D721Med (cell line): ENCODE data around the gene STAT3.
"Not testable (repeated sequence)": the region's sequence is repeated elsewhere in the genome, so short reads cannot be mapped to it uniquely, and the experiment has no call there.

Experiments used
- DNase-seq: peaks from one replicate; pipeline ENCODE4 v3.0.0; 2011; ENCODE audit warnings: low spot score; ENCODE audit not compliant: insufficient read length
- FAIRE-seq: peaks from 2 replicates; lab custom pipeline; 2011; peaks lifted over from hg19 to GRCh38; lab: Jason Lieb, UNC
- CTCF ChIP-seq: IDR thresholded peaks from 2 replicates; pipeline ENCODE4 v1.5.1; 2012; ENCODE audit warnings: mild to moderate bottlenecking, control low read depth; ENCODE audit not compliant: insufficient read depth; ENCODE audit errors: missing control alignments

STAT3 gene

GRCh38 chr17:42423766-42424165 is 35.5 kb upstream of the STAT3 start:
- no peak for DNase-seq
- no peak for FAIRE-seq
- no peak for TF ChIP-seq CTCF

GRCh38 chr17:42422958-42423712 is 34.9 kb upstream of the STAT3 start, which contains the start of gene CAVIN1:
TSS of gene CAVIN1 (minus strand) at chr17:42423256. CDS start at chr17:42423097, 159 bp downstream.
- FAIRE-seq = no peak
- DNase-seq = no peak
- no peak for TF ChIP-seq CTCF

- DNase-seq = no peak
- no peak for FAIRE-seq
- TF ChIP-seq CTCF = no peak
These were observed 34.2 kb upstream of the STAT3 start for GRCh38 chr17:42422412-42422957.

- DNase-seq (no peak), FAIRE-seq (no peak)
- no peak for TF ChIP-seq CTCF
These were observed 33.5 kb upstream of the STAT3 start for GRCh38 chr17:42421507-42422338.

- no peak for TF ChIP-seq CTCF
- no peak for DNase-seq
- no peak for FAIRE-seq
These were observed 32.9 kb upstream of the STAT3 start for GRCh38 chr17:42421136-42421506.

GRCh38 chr17:42417981-42418380 is 29.7 kb upstream of the STAT3 start:
- DNase-seq, FAIRE-seq: not testable (repeated sequence)

- no peak for FAIRE-seq
- TF ChIP-seq CTCF = no peak
- no peak for DNase-seq
These were observed 26.6 kb upstream of the STAT3 start for GRCh38 chr17:42414704-42415409.
